ENCODE data around the gene SMAD1.

The SMAD1 gene

DNA sequence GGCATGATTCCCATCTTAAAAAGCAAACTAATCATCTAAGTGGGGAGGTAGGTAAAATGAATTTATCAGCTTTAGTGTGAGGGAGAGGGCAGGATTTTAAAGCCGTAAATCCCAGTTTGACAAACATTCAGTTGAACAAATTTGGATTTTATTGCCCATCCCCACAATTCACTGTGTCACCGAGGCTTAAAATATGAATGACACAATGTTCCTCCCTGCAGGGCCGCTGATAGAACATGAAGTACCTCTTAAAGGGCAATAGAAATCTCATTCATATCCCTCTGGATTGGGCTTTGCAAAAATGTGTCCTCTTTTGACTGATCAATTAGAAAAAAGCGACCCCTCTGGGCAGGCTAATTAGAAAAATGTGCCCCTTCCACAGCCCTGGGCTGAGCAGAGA lies 45.5 kb upstream of the SMAD1 start:
- H3K4me2 ChIP-seq (ENCODE audit: low read depth, low read length), result no peak overlapping the region
- H3K4me1 ChIP-seq (ENCODE audit: low read length), result no peaks in the 10 kb centered on the region
- no peaks in the 10 kb centered on the region for H3F3A ChIP-seq (ENCODE audit: insufficient read depth, low read length)
- H3K27me3 ChIP-seq (replicated peaks; ENCODE audit: insufficient read depth, low read length), result no peaks in the 10 kb centered on the region
- no peak overlapping the region for H3K27ac ChIP-seq (ENCODE audit: low read length)
- H3K79me2 ChIP-seq (ENCODE audit: low read length), result no peaks in the 10 kb centered on the region
- DNase-seq, result no peak
- no peaks in the 10 kb centered on the region for H4K20me1 ChIP-seq (ENCODE audit: insufficient read depth, low read length)
- H3K36me3 ChIP-seq (replicated peaks; ENCODE audit: insufficient read depth, low read length), result no peaks in the 10 kb centered on the region
- TF ChIP-seq EZH2phosphoT487 (IDR thresholded peaks at IDR 0.05; ENCODE audit: low read length) (no peak), EZH2 (optimal IDR thresholded peaks at IDR 0.05; ENCODE audit: low read depth, low read length) (no peak)
- TF ChIP-seq, protein P1, sequence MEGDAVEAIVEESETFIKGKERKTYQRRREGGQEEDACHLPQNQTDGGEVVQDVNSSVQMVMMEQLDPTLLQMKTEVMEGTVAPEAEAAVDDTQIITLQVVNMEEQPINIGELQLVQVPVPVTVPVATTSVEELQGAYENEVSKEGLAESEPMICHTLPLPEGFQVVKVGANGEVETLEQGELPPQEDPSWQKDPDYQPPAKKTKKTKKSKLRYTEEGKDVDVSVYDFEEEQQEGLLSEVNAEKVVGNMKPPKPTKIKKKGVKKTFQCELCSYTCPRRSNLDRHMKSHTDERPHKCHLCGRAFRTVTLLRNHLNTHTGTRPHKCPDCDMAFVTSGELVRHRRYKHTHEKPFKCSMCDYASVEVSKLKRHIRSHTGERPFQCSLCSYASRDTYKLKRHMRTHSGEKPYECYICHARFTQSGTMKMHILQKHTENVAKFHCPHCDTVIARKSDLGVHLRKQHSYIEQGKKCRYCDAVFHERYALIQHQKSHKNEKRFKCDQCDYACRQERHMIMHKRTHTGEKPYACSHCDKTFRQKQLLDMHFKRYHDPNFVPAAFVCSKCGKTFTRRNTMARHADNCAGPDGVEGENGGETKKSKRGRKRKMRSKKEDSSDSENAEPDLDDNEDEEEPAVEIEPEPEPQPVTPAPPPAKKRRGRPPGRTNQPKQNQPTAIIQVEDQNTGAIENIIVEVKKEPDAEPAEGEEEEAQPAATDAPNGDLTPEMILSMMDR (IDR thresholded peaks at IDR 0.05; ENCODE audit: low read length), result no peak
- H3K9ac ChIP-seq (ENCODE audit: low read length), result no peak overlapping the region
- H3K4me3 ChIP-seq (ENCODE audit: low read length), result no peak overlapping the region
- H3K9me3 ChIP-seq (replicated peaks; ENCODE audit: insufficient read depth, low read length), result no peaks in the 10 kb centered on the region
- no peak overlapping the region for H2AFZ ChIP-seq (ENCODE audit: low read length)
- H3K9me2 ChIP-seq (replicated peaks; ENCODE audit: insufficient read depth, low read length), result no peaks in the 10 kb centered on the region

- Histone ChIP-seq H3F3A (ENCODE audit: insufficient read depth, low read length) (no peaks in the 10 kb centered on the region), H3K36me3 (replicated peaks; ENCODE audit: insufficient read depth, low read length) (no peaks in the 10 kb centered on the region), H2AFZ (ENCODE audit: low read length) (no peak overlapping the region), H3K9me2 (replicated peaks; ENCODE audit: insufficient read depth, low read length) (no peaks in the 10 kb centered on the region), H3K9me3 (replicated peaks; ENCODE audit: insufficient read depth, low read length) (no peaks in the 10 kb centered on the region), H3K27me3 (replicated peaks; ENCODE audit: insufficient read depth, low read length) (no peaks in the 10 kb centered on the region), H3K79me2 (ENCODE audit: low read length) (no peaks in the 10 kb centered on the region), H3K4me3 (ENCODE audit: low read length) (no peak overlapping the region), H3K27ac (ENCODE audit: low read length) (no peak overlapping the region), H4K20me1 (ENCODE audit: insufficient read depth, low read length) (no peaks in the 10 kb centered on the region), H3K4me1 (ENCODE audit: low read length) (no peaks in the 10 kb centered on the region), H3K9ac (ENCODE audit: low read length) (no peak overlapping the region), H3K4me2 (ENCODE audit: low read depth, low read length) (no peak overlapping the region)
- DNase-seq, result no peak
- no peak for TF ChIP-seq EZH2 (optimal IDR thresholded peaks at IDR 0.05; ENCODE audit: low read depth, low read length)
- no peak for TF ChIP-seq EZH2phosphoT487 (IDR thresholded peaks at IDR 0.05; ENCODE audit: low read length)
- TF ChIP-seq, protein P1 (IDR thresholded peaks at IDR 0.05; ENCODE audit: low read length), result no peak
Measured at GRCh38 chr4:145436796-145437195, 44.9 kb upstream of the SMAD1 start.

GRCh38 chr4:145437466-145437865 lies 44.2 kb upstream of the SMAD1 start:
- TF ChIP-seq, protein P1 (IDR thresholded peaks at IDR 0.05; ENCODE audit: low read length), result no peak
- no peak for TF ChIP-seq EZH2 (optimal IDR thresholded peaks at IDR 0.05; ENCODE audit: low read depth, low read length)
- TF ChIP-seq EZH2phosphoT487 (IDR thresholded peaks at IDR 0.05; ENCODE audit: low read length), result no peak
- Histone ChIP-seq H3K4me2 (ENCODE audit: low read depth, low read length) (no peak overlapping the region), H4K20me1 (ENCODE audit: insufficient read depth, low read length) (no peaks in the 10 kb centered on the region), H3K79me2 (ENCODE audit: low read length) (no peaks in the 10 kb centered on the region), H3K4me1 (ENCODE audit: low read length) (no peaks in the 10 kb centered on the region), H3K9me2 (replicated peaks; ENCODE audit: insufficient read depth, low read length) (no peaks in the 10 kb centered on the region), H3K27me3 (replicated peaks; ENCODE audit: insufficient read depth, low read length) (no peaks in the 10 kb centered on the region), H2AFZ (ENCODE audit: low read length) (no peak overlapping the region), H3K9me3 (replicated peaks; ENCODE audit: insufficient read depth, low read length) (no peaks in the 10 kb centered on the region), H3K9ac (ENCODE audit: low read length) (no peak overlapping the region), H3F3A (ENCODE audit: insufficient read depth, low read length) (no peaks in the 10 kb centered on the region), H3K4me3 (ENCODE audit: low read length) (no peak overlapping the region), H3K27ac (ENCODE audit: low read length) (no peak overlapping the region), H3K36me3 (replicated peaks; ENCODE audit: insufficient read depth, low read length) (no peaks in the 10 kb centered on the region)
- no peak for DNase-seq

Measured in MM.1S (cell line).